GM19239 (cell line): ENCODE data around the gene TIMM13.
A peak's percentile ranks its signal among the peaks of the same experiment; 100 is the strongest.

Source experiments
- DNase-seq: peaks from one replicate; pipeline ENCODE4 v3.0.0; 2011; ENCODE audit warnings: low spot score; ENCODE audit not compliant: insufficient read length
- FAIRE-seq: peaks from 2 replicates; lab custom pipeline; 2011; peaks lifted over from hg19 to GRCh38; lab: Jason Lieb, UNC

TIMM13 gene

GRCh38 chr19:2391118-2391725 is 36.2 kb downstream of the TIMM13 start:
- peak; percentile 68 for FAIRE-seq

GRCh38 chr19:2389594-2389993 is 37.8 kb downstream of the TIMM13 start:
- no peak for DNase-seq
- FAIRE-seq: no peak

More at GRCh38 chr19:2391118-2391725, 36.2 kb downstream of the TIMM13 start:
- DNase-seq: no peak

GRCh38 chr19:2387367-2388288 is 39.8 kb downstream of the TIMM13 start:
- no peak for FAIRE-seq
- no peak for DNase-seq

- FAIRE-seq: no peak
- no peak for DNase-seq
Measured at GRCh38 chr19:2385053-2385721, 42.2 kb downstream of the TIMM13 start.

GRCh38 chr19:2382530-2383222 is 44.7 kb downstream of the TIMM13 start:
- no peak for DNase-seq
- FAIRE-seq: no peak

GRCh38 chr19:2381148-2381820 is 46.1 kb downstream of the TIMM13 start:
- no peak for FAIRE-seq
- DNase-seq: no peak

GRCh38 chr19:2380567-2380966 is 46.8 kb downstream of the TIMM13 start:
- DNase-seq (no peak), FAIRE-seq (no peak)

- FAIRE-seq (no peak), DNase-seq (no peak)
Measured at GRCh38 chr19:2376784-2377519, 50.4 kb downstream of the TIMM13 start.
